Astrocyte (in vitro differentiated cells and primary cell): ENCODE data around the gene TBX21. TPM values are rescaled to one million over a fixed set of nuclear protein-coding genes. Genes with fewer than 3 reads are reported as not detected.

Experiments
- DNase-seq: peaks from one replicate; pipeline ENCODE4 v3.0.0-alpha.2; 2010; ENCODE audit warnings: low read depth
- FAIRE-seq: peaks from 2 replicates; lab custom pipeline; 2011; peaks lifted over from hg19 to GRCh38; lab: Jason Lieb, UNC
- H2AFZ ChIP-seq: 2 replicates; pipeline ENCODE4 v1.6.0; 2012; ENCODE audit warnings: low read depth, low read length, inconsistent platforms
- H3K27ac ChIP-seq: 2 replicates; pipeline ENCODE4 v1.5.1; 2011; ENCODE audit warnings: low read depth, low read length, inconsistent platforms
- H3K27me3 ChIP-seq: 2 replicates; pipeline ENCODE4 v1.6.0; 2011; ENCODE audit warnings: low read length, inconsistent platforms; ENCODE audit not compliant: insufficient read depth
- H3K36me3 ChIP-seq: 2 replicates; pipeline ENCODE4 v1.5.1; 2011; ENCODE audit warnings: low read length, inconsistent platforms; ENCODE audit not compliant: insufficient read depth
- H3K4me1 ChIP-seq: 2 replicates; pipeline ENCODE4 v1.5.1; 2011; ENCODE audit warnings: low read length, inconsistent platforms; ENCODE audit not compliant: insufficient read depth
- H3K4me2 ChIP-seq: 2 replicates; pipeline ENCODE4 v1.6.0; 2012; ENCODE audit warnings: low read length, inconsistent platforms
- H3K4me3 ChIP-seq: 2 replicates; pipeline ENCODE4 v1.5.1; 2011; ENCODE audit warnings: low read depth, mild to moderate bottlenecking, low read length, inconsistent platforms; ENCODE audit not compliant: insufficient read depth
- H3K79me2 ChIP-seq: 2 replicates; pipeline ENCODE4 v1.6.0; 2012; ENCODE audit warnings: mild to moderate bottlenecking, low read length, inconsistent platforms; ENCODE audit not compliant: insufficient read depth
- H3K9ac ChIP-seq: 2 replicates; pipeline ENCODE4 v1.6.0; 2012; ENCODE audit warnings: mild to moderate bottlenecking, low read length, inconsistent platforms
- H3K9me3 ChIP-seq: 2 replicates; pipeline ENCODE4 v1.5.1; 2012; ENCODE audit warnings: low read depth, mild to moderate bottlenecking, low read length, inconsistent platforms; ENCODE audit not compliant: insufficient read depth
- H4K20me1 ChIP-seq: 2 replicates; pipeline ENCODE4 v1.6.0; 2012; ENCODE audit warnings: low read length, inconsistent platforms; ENCODE audit not compliant: insufficient read depth
- H3K27ac Mint-ChIP-seq: one replicate; pipeline ENCODE4 v1.8.0; 2021; ENCODE audit warnings: mild to moderate bottlenecking, mixed read lengths; ENCODE audit not compliant: unreplicated experiment
- H3K27me3 Mint-ChIP-seq: one replicate; pipeline ENCODE4 v1.8.0; 2021; ENCODE audit warnings: low read depth, mixed read lengths; ENCODE audit not compliant: unreplicated experiment
- H3K36me3 Mint-ChIP-seq: one replicate; pipeline ENCODE4 v1.8.0; 2021; ENCODE audit warnings: low read depth, mixed read lengths; ENCODE audit not compliant: unreplicated experiment
- H3K4me1 Mint-ChIP-seq: one replicate; pipeline ENCODE4 v1.8.0; 2021; ENCODE audit warnings: low read depth, mixed read lengths; ENCODE audit not compliant: unreplicated experiment
- H3K4me3 Mint-ChIP-seq: one replicate; pipeline ENCODE4 v1.8.0; 2021; ENCODE audit warnings: mild to moderate bottlenecking, moderate library complexity, mixed read lengths; ENCODE audit not compliant: unreplicated experiment
- H3K9me3 Mint-ChIP-seq: one replicate; pipeline ENCODE4 v1.8.0; 2021; ENCODE audit warnings: mild to moderate bottlenecking, mixed read lengths; ENCODE audit not compliant: unreplicated experiment
- CTCF ChIP-seq: IDR thresholded peaks from 2 replicates; pipeline ENCODE4 v1.5.1; 2011; ENCODE audit warnings: low read depth, mild to moderate bottlenecking, inconsistent platforms, low read length, moderate library complexity; ENCODE audit not compliant: insufficient read depth
- EZH2 ChIP-seq: IDR thresholded peaks from 2 replicates; pipeline ENCODE4 v1.6.1; 2012; ENCODE audit warnings: mild to moderate bottlenecking, low read length, inconsistent platforms; ENCODE audit not compliant: insufficient read depth
- total RNA-seq: library from RNA; stranded (reverse); gene quantifications from 2 replicates; pipeline ENCODE4 v1.2.1, GENCODE V29; 2021

The TBX21 gene
- total RNA-seq, 1 donor from 2014 or later: not detected

- H3K36me3 ChIP-seq: no peaks in the 10 kb centered on the region
- H3K27ac ChIP-seq: no peak overlapping the region
- H2AFZ ChIP-seq: no peak overlapping the region
- Mint-ChIP-seq H3K27me3 (peaks cover 79% of the 10 kb centered on the region), H3K9me3 (no peaks in the 10 kb centered on the region), H3K27ac (no peak overlapping the region), H3K36me3 (peaks cover 2% of the 10 kb centered on the region), H3K4me3 (no peak overlapping the region), H3K4me1 (peaks cover 7% of the 10 kb centered on the region)
- H3K4me2 ChIP-seq: no peak overlapping the region
- H3K27me3 ChIP-seq: peaks cover 75% of the 10 kb centered on the region
- H3K9ac ChIP-seq: no peak overlapping the region
- no peaks in the 10 kb centered on the region for H3K4me1 ChIP-seq
- FAIRE-seq (no peak), DNase-seq (no peak)
- no peaks in the 10 kb centered on the region for H3K9me3 ChIP-seq
- H3K4me3 ChIP-seq: no peak overlapping the region
- no peaks in the 10 kb centered on the region for H3K79me2 ChIP-seq
- peaks cover 21% of the 10 kb centered on the region for H4K20me1 ChIP-seq
- TF ChIP-seq CTCF: no peak
- no peak for TF ChIP-seq EZH2
These were observed 3.6 kb upstream of the TBX21 start for GRCh38 chr17:47729476-47729875.

GRCh38 chr17:47730681-47731080, 2.4 kb upstream of the TBX21 start:
- peaks cover 77% of the 10 kb centered on the region for H3K27me3 ChIP-seq
- no peak overlapping the region for H3K4me3 ChIP-seq
- no peak overlapping the region for H3K9ac ChIP-seq
- Mint-ChIP-seq H3K27ac (no peak overlapping the region), H3K9me3 (no peaks in the 10 kb centered on the region), H3K4me3 (no peak overlapping the region), H3K36me3 (peaks cover 2% of the 10 kb centered on the region), H3K4me1 (peaks cover 7% of the 10 kb centered on the region), H3K27me3 (peaks cover 80% of the 10 kb centered on the region)
- H3K4me2 ChIP-seq: no peak overlapping the region
- no peaks in the 10 kb centered on the region for H3K79me2 ChIP-seq
- TF ChIP-seq EZH2 (no peak), CTCF (no peak)
- no peak overlapping the region for H2AFZ ChIP-seq
- DNase-seq (no peak), FAIRE-seq (no peak)
- no peak overlapping the region for H3K27ac ChIP-seq
- H4K20me1 ChIP-seq: peaks cover 16% of the 10 kb centered on the region
- no peaks in the 10 kb centered on the region for H3K4me1 ChIP-seq
- H3K9me3 ChIP-seq: no peaks in the 10 kb centered on the region
- H3K36me3 ChIP-seq: no peaks in the 10 kb centered on the region

- H3K9me3 ChIP-seq: no peaks in the 10 kb centered on the region
- no peak for FAIRE-seq
- no peaks in the 10 kb centered on the region for H3K4me1 ChIP-seq
- no peak overlapping the region for H3K4me2 ChIP-seq
- Mint-ChIP-seq H3K27ac (no peak overlapping the region), H3K4me3 (peak overlapping the region; percentile 34), H3K27me3 (peaks cover 79% of the 10 kb centered on the region), H3K4me1 (peaks cover 7% of the 10 kb centered on the region), H3K36me3 (peaks cover 2% of the 10 kb centered on the region), H3K9me3 (no peaks in the 10 kb centered on the region)
- H2AFZ ChIP-seq: no peak overlapping the region
- no peaks in the 10 kb centered on the region for H3K79me2 ChIP-seq
- H3K4me3 ChIP-seq: no peak overlapping the region
- no peak overlapping the region for H3K9ac ChIP-seq
- no peak for TF ChIP-seq CTCF
- TF ChIP-seq EZH2: no peak
- H3K27me3 ChIP-seq: peaks cover 78% of the 10 kb centered on the region
- DNase-seq: no peak
- no peaks in the 10 kb centered on the region for H3K36me3 ChIP-seq
- H3K27ac ChIP-seq: no peak overlapping the region
- H4K20me1 ChIP-seq: peaks cover 13% of the 10 kb centered on the region
These were observed 1.6 kb upstream of the TBX21 start for GRCh38 chr17:47731396-47731795.
